GM19467 (cell line): Measurements from ENCODE around the gene MIER3.
"Not testable (repeated sequence)": the region's sequence is repeated elsewhere in the genome, so short reads cannot be mapped to it uniquely, and the experiment has no call there.

ENCODE experiments used
- ATAC-seq: cut with Tn5 transposase; IDR thresholded peaks from one replicate; pipeline ENCODE4 v1.9.1; 2021; ENCODE audit warnings: mild to moderate bottlenecking, moderate library complexity; ENCODE audit not compliant: unreplicated experiment

The MIER3 gene

GRCh38 chr5:56951946-56952691 lies at the start of gene MIER3:
Gene MIER3, minus strand, starts transcription at chr5:56952123. Its CDS starts 21 bp downstream, at chr5:56952102.
- peak; percentile 89 for ATAC-seq

- ATAC-seq, result no peak
Observed at GRCh38 chr5:56995596-56995995, 43.7 kb upstream of the MIER3 start.

GRCh38 chr5:56993241-56993640 lies 41.3 kb upstream of the MIER3 start:
- ATAC-seq, result no peak

GRCh38 chr5:56989676-56990075 lies 37.8 kb upstream of the MIER3 start:
- ATAC-seq, result no peak

GRCh38 chr5:56988490-56988889 lies 36.6 kb upstream of the MIER3 start:
- no peak for ATAC-seq

GRCh38 chr5:56987171-56987570 lies 35.2 kb upstream of the MIER3 start:
- no peak for ATAC-seq

GRCh38 chr5:56986626-56986947 lies 34.7 kb upstream of the MIER3 start:
- ATAC-seq, result peak; percentile 34

- ATAC-seq, result peak; percentile 55
Observed at GRCh38 chr5:56985936-56986625, 34.2 kb upstream of the MIER3 start.

- no peak for ATAC-seq
Observed at GRCh38 chr5:56984445-56984844, 32.5 kb upstream of the MIER3 start.

GRCh38 chr5:56983593-56984361 lies 31.9 kb upstream of the MIER3 start:
- no peak for ATAC-seq

GRCh38 chr5:56981548-56982315 lies 29.8 kb upstream of the MIER3 start:
- no peak for ATAC-seq

GRCh38 chr5:56979968-56980367 lies 28.0 kb upstream of the MIER3 start:
- no peak for ATAC-seq

- ATAC-seq, result not testable (repeated sequence)
Observed at GRCh38 chr5:56979526-56979925, 27.6 kb upstream of the MIER3 start.

- no peak for ATAC-seq
Observed at GRCh38 chr5:56977822-56978221, 25.9 kb upstream of the MIER3 start.

GRCh38 chr5:56977021-56977420 lies 25.1 kb upstream of the MIER3 start:
- no peak for ATAC-seq

GRCh38 chr5:56974241-56974640 lies 22.3 kb upstream of the MIER3 start:
- ATAC-seq, result no peak

- ATAC-seq, result no peak
Observed at GRCh38 chr5:56973473-56973872, 21.6 kb upstream of the MIER3 start.

- no peak for ATAC-seq
Observed at GRCh38 chr5:56971275-56971674, 19.4 kb upstream of the MIER3 start.

GRCh38 chr5:56964173-56964572 lies 12.2 kb upstream of the MIER3 start:
- ATAC-seq, result no peak

GRCh38 chr5:56963246-56963645 lies 11.3 kb upstream of the MIER3 start:
- no peak for ATAC-seq

GRCh38 chr5:56962286-56962685 lies 10.4 kb upstream of the MIER3 start:
- no peak for ATAC-seq
